SH-SY5Y (cell line): ENCODE data around the gene ATP10A.

ENCODE experiments used
- GATA2 ChIP-seq: IDR thresholded peaks from 2 replicates; pipeline ENCODE4 v1.6.1; 2011; ENCODE audit warnings: mild to moderate bottlenecking, low read depth, low read length
- GATA3 ChIP-seq: IDR thresholded peaks from 2 replicates; pipeline ENCODE4 v1.6.1; 2011; ENCODE audit warnings: low read depth, mild to moderate bottlenecking, low read length, moderate library complexity

- no peak for TF ChIP-seq GATA3
- TF ChIP-seq GATA2, result no peak
Observed at GRCh38 chr15:25812845-25813244, 50.3 kb downstream of the ATP10A start.
